Measurements from ENCODE around the gene RALGPS1. TPM values are rescaled to one million over a fixed set of nuclear protein-coding genes. Genes with fewer than 3 reads are reported as not detected.

The RALGPS1 gene
- total RNA-seq, 1 donor from 2014 or later = 21.7 TPM

- peaks cover 2% of the 10 kb centered on the region for H3K4me1 Mint-ChIP-seq
- peaks cover 9% of the 10 kb centered on the region for H3K36me3 Mint-ChIP-seq (ENCODE audit: low read depth)
- no peaks in the 10 kb centered on the region for H3K9me3 Mint-ChIP-seq
- H3K4me3 Mint-ChIP-seq = no peak overlapping the region
- ChIA-PET CTCF (no interaction called here), POLR2A (interaction anchor here (0.6 kb wide), 1 partner anchor 18 kb away, joined by 5 read pairs; no protein-coding TSS in a partner anchor)
- DNase-seq (no peak), ATAC-seq (ENCODE audit: low read depth) (no peak)
- H3K27me3 Mint-ChIP-seq = no peaks in the 10 kb centered on the region
- no peak overlapping the region for H3K27ac Mint-ChIP-seq
- TF ChIP-seq, protein P1, sequence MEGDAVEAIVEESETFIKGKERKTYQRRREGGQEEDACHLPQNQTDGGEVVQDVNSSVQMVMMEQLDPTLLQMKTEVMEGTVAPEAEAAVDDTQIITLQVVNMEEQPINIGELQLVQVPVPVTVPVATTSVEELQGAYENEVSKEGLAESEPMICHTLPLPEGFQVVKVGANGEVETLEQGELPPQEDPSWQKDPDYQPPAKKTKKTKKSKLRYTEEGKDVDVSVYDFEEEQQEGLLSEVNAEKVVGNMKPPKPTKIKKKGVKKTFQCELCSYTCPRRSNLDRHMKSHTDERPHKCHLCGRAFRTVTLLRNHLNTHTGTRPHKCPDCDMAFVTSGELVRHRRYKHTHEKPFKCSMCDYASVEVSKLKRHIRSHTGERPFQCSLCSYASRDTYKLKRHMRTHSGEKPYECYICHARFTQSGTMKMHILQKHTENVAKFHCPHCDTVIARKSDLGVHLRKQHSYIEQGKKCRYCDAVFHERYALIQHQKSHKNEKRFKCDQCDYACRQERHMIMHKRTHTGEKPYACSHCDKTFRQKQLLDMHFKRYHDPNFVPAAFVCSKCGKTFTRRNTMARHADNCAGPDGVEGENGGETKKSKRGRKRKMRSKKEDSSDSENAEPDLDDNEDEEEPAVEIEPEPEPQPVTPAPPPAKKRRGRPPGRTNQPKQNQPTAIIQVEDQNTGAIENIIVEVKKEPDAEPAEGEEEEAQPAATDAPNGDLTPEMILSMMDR (IDR thresholded peaks at IDR 0.05) = no peak
- intact Hi-C loops (cut with micrococcal nuclease) = no loop called here
Observed at GRCh38 chr9:127018935-127019334, 104.4 kb downstream of the RALGPS1 start.

DNA sequence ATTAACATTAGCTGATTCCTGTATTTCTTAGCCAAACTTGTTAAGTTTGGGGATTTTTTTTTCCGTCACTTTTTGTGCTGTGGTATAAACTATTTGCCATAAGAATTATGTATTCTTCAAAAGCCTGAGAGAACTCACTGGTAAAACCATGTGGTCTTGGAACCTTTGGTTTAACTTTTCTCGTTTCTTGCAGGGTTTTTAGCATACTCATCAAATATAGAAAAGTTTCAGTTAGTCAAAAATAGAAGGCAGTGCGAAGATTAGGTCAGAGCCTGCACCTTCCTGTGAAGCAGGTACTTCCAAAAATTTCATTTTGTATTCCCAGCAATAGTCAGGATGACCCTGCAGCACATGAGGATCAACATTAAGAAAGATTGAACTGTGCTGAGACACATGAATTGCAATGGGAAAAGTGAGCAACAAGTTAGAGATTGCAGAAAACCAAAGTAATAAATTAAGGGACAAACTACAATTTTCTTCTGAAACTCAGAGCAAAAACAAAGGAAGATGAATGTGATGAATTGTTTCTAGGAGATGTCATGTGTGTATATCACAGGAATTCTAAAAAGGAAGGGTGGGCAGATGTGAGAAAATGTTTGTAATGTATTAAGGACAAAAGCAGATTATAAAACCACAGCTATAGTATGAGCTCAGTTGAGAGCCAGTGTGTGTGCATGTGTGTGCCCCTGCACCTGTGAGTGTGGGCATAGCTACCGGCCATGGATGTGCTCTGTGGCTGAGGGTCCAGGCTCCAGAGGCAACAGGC, 105.6 kb downstream of the RALGPS1 start:
- no peak overlapping the region for H3K27ac Mint-ChIP-seq
- no peak overlapping the region for H3K4me3 Mint-ChIP-seq
- intact Hi-C loops (cut with micrococcal nuclease) = no loop called here
- CTCF ChIA-PET = no interaction called here
- TF ChIP-seq, protein P1 (IDR thresholded peaks at IDR 0.05) = no peak
- ATAC-seq (ENCODE audit: low read depth) = no peak
- H3K9me3 Mint-ChIP-seq = no peaks in the 10 kb centered on the region
- peaks cover 15% of the 10 kb centered on the region for H3K36me3 Mint-ChIP-seq (ENCODE audit: low read depth)
- no peaks in the 10 kb centered on the region for H3K27me3 Mint-ChIP-seq
- H3K4me1 Mint-ChIP-seq = peaks cover 2% of the 10 kb centered on the region
- POLR2A ChIA-PET = no interaction called here
- DNase-seq = no peak

DNA sequence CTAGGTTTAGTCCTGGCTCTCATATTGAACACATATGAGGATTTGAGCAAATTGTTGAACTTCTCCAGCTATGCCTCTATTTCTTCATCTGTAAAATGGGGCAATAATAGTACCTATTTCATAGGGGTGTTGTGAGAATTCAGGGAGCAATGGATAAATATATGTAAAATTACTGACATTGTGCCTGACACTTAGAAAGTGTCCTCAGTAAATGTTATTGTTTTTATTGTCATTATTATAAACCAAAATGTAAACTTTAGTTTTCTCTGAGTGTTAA, 106.2 kb downstream of the RALGPS1 start:
- peaks cover 2% of the 10 kb centered on the region for H3K4me1 Mint-ChIP-seq
- no peak for DNase-seq
- intact Hi-C loops (cut with micrococcal nuclease) = no loop called here

GRCh38 chr9:127021664-127022363, 107.2 kb downstream of the RALGPS1 start:
- no peaks in the 10 kb centered on the region for H3K27me3 Mint-ChIP-seq
- peaks cover 2% of the 10 kb centered on the region for H3K4me1 Mint-ChIP-seq
- H3K4me3 Mint-ChIP-seq = no peak overlapping the region
- intact Hi-C loops (cut with micrococcal nuclease) = no loop called here
- H3K9me3 Mint-ChIP-seq = no peaks in the 10 kb centered on the region
- no peak overlapping the region for H3K27ac Mint-ChIP-seq
- POLR2A ChIA-PET = no interaction called here
- H3K36me3 Mint-ChIP-seq (ENCODE audit: low read depth) = peaks cover 15% of the 10 kb centered on the region
- CTCF ChIA-PET = interaction anchor here (1.3 kb wide), 1 partner anchor 80 kb away, joined by 5 read pairs; no protein-coding TSS in a partner anchor
- DNase-seq = no peak
- ATAC-seq (ENCODE audit: low read depth) = no peak
- TF ChIP-seq, protein P1 (IDR thresholded peaks at IDR 0.05) = no peak

More for the DNA sequence above, 106.2 kb downstream of the RALGPS1 start:
- no peaks in the 10 kb centered on the region for H3K27me3 Mint-ChIP-seq
- H3K4me3 Mint-ChIP-seq = no peak overlapping the region
- TF ChIP-seq, protein P1 (IDR thresholded peaks at IDR 0.05) = no peak
- POLR2A ChIA-PET = no interaction called here
- no peaks in the 10 kb centered on the region for H3K9me3 Mint-ChIP-seq
- CTCF ChIA-PET = interaction anchor here (1.3 kb wide), 1 partner anchor 79 kb away, joined by 5 read pairs; no protein-coding TSS in a partner anchor
- H3K27ac Mint-ChIP-seq = no peak overlapping the region
- ATAC-seq (ENCODE audit: low read depth) = no peak
- H3K36me3 Mint-ChIP-seq (ENCODE audit: low read depth) = peaks cover 15% of the 10 kb centered on the region

DNA sequence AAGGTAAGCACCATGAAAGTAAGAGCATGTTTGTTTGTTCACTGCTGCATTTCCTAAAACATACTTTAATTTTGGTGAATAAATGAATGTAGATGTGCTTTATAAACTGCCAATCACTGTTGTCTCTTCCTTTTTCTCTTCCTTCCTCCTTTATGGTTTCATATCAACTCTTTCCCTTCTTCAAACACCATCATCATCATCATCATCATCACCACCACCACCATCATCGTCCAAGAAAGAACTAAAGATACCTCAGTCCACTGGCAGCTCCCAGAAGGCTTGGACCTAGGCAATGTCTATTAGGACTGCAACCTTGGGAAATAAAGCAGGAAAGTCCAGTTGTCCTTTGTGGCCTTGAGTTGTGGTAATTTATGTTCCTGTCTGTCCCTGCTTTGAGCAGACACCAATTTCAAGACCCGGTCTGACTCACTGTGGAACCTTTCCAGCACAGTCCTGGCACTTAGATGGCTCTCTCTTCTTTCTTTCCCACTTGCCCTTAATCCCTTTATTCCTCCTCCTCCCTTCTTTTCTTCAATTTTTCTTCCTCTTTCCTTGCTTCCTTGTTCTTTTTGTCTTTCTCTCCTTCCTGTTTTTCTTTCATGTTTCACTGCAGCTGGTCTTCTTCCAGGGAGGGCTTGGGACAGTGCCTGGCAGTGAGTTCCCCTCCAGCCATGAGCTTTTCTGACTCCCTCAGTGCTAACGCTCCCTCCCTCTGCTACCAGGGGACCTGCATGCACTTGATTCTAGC, 108.5 kb downstream of the RALGPS1 start:
- H3K4me1 Mint-ChIP-seq = peaks cover 2% of the 10 kb centered on the region
- ATAC-seq (ENCODE audit: low read depth) (no peak), DNase-seq (no peak)
- no peaks in the 10 kb centered on the region for H3K27me3 Mint-ChIP-seq
- intact Hi-C loops (cut with micrococcal nuclease) = no loop called here
- no peaks in the 10 kb centered on the region for H3K9me3 Mint-ChIP-seq
- TF ChIP-seq, protein P1 (IDR thresholded peaks at IDR 0.05) = no peak
- H3K4me3 Mint-ChIP-seq = no peak overlapping the region
- H3K27ac Mint-ChIP-seq = no peak overlapping the region
- peaks cover 15% of the 10 kb centered on the region for H3K36me3 Mint-ChIP-seq (ENCODE audit: low read depth)
- POLR2A ChIA-PET = no interaction called here
- CTCF ChIA-PET = no interaction called here
